HCT116 (cell line): ENCODE data around the gene DELE1. TPM values are rescaled to one million over a fixed set of nuclear protein-coding genes. Genes with fewer than 3 reads are reported as not detected.

Source experiments
- ATAC-seq: fragments of 200-7000 bp; cut with Tn5 transposase; 2 replicates; pipeline ENCODE4 v1.9.1; 2020; ENCODE audit warnings: mild to moderate bottlenecking, moderate library complexity
- BruUV-seq: library from RNA; stranded (reverse); fragments of 400-500 nt; replicated peaks from 2 replicates; lab custom pipeline; 2021; lab: Mats Ljungman, UMichigan
- CTCF ChIA-PET: fragments of 300-600 bp; sonication (Branson Sonifier 250); formaldehyde crosslinking; loops from one replicate; lab custom pipeline; 2021; ENCODE audit warnings: antibody characterized with exemption; lab: Charles Lee
- POLR2A ChIA-PET: fragments of 300-600, 350-600 bp; sonication (Branson Sonifier 250); formaldehyde crosslinking; loops from one replicate; lab custom pipeline; 2021; ENCODE audit warnings: antibody characterized with exemption; lab: Charles Lee
- RAD21 ChIA-PET, 2 experiments: fragments of 300-600 bp; sonication (Branson Sonifier 250); formaldehyde crosslinking; loops; one replicate each; lab custom pipeline; 2023; ENCODE audit warnings: low total read pairs in 2 of 2; ENCODE audit not compliant: uncharacterized antibody in 2 of 2, unreplicated experiment in 2 of 2, low non-redundant PET in 1 of 2; lab: Charles Lee
- DNase-seq: peaks from one replicate; pipeline ENCODE4 v3.0.0-alpha.2; 2010; ENCODE audit warnings: low read depth, low spot score
- H2AFZ ChIP-seq: fragments of 200-600 bp; shearing (Covaris generic), sonication (generic); 2 replicates; pipeline ENCODE4 v1.6.1; 2017; ENCODE audit warnings: low read depth, mixed run types, mixed read lengths, antibody characterized with exemption, low read length; ENCODE audit not compliant: poor library complexity, severe bottlenecking
- H3K27ac ChIP-seq: 2 replicates; pipeline ENCODE4 v1.5.1; 2012; ENCODE audit warnings: low read depth, low read length
- H3K27me3 ChIP-seq: fragments of 200-600 bp; sonication (generic); 2 replicates; pipeline ENCODE4 v1.6.1; 2016; ENCODE audit warnings: mixed run types, low read length, mixed read lengths; ENCODE audit not compliant: insufficient read depth
- H3K36me3 ChIP-seq, 2 experiments: fragments of 200-500 bp in 1 of 2; fragments of 200-600 bp in 1 of 2; sonication (Bioruptor generic) in 1 of 2; sonication (generic) in 1 of 2; 2 replicates each; pipeline versions ENCODE4 v1.5.1 to v1.6.1; 2014 to 2016; ENCODE audit warnings: low read length in 2 of 2, inconsistent platforms in 1 of 2, mixed read lengths in 1 of 2, mixed run types in 1 of 2; ENCODE audit not compliant: insufficient read depth in 2 of 2, control insufficient read depth in 1 of 2
- H3K4me1 ChIP-seq, 2 experiments: fragments of 200-600 bp in 1 of 2; sonication (generic) in 1 of 2; 2 replicates each; pipeline versions ENCODE4 v1.5.1 to v1.6.1; 2012 to 2017; ENCODE audit warnings: low read length in 2 of 2, inconsistent platforms in 1 of 2, mild to moderate bottlenecking in 1 of 2, mixed read lengths in 1 of 2, mixed run types in 1 of 2, moderate library complexity in 1 of 2; ENCODE audit not compliant: insufficient read depth in 2 of 2, control insufficient read depth in 1 of 2
- H3K4me2 ChIP-seq: fragments of 200-600 bp; sonication (generic); 2 replicates; pipeline ENCODE4 v1.6.1; 2017; ENCODE audit warnings: mixed run types, low read length, mixed read lengths
- H3K4me3 ChIP-seq, 2 experiments: fragments of 200-600 bp in 1 of 2; sonication (generic) in 1 of 2; replicated peaks in 1 of 2; 2 replicates each; pipeline ENCODE4 v1.5.1; 2011 to 2016; ENCODE audit warnings: low read length in 2 of 2, control low read depth in 1 of 2, low read depth in 1 of 2, mild to moderate bottlenecking in 1 of 2, mixed read lengths in 1 of 2, mixed run types in 1 of 2
- H3K79me2 ChIP-seq: fragments of 200-600 bp; sonication (generic); 2 replicates; pipeline ENCODE4 v1.6.1; 2017; ENCODE audit warnings: mild to moderate bottlenecking, mixed run types, low read length, moderate library complexity, mixed read lengths; ENCODE audit not compliant: insufficient read depth
- H3K9ac ChIP-seq: fragments of 200-600 bp; sonication (generic); 2 replicates; pipeline ENCODE4 v1.6.1; 2016; ENCODE audit warnings: low read length, mixed read lengths
- H3K9me2 ChIP-seq: fragments of 200-600 bp; sonication (generic), shearing (Covaris generic); 2 replicates; pipeline ENCODE4 v1.6.1; 2017; ENCODE audit warnings: mixed run types, mild to moderate bottlenecking, moderate library complexity; ENCODE audit not compliant: insufficient read depth
- H3K9me3 ChIP-seq, 2 experiments: fragments of 200-500 bp in 1 of 2; fragments of 200-600 bp in 1 of 2; sonication (Bioruptor generic) in 1 of 2; sonication (generic) in 1 of 2; 2 replicates each; pipeline ENCODE4 v1.6.1; 2014 to 2017; ENCODE audit warnings: low read length in 2 of 2, mixed read lengths in 2 of 2, inconsistent platforms in 1 of 2, low read depth in 1 of 2, mild to moderate bottlenecking in 1 of 2, mixed run types in 1 of 2, moderate library complexity in 1 of 2; ENCODE audit not compliant: control insufficient read depth in 1 of 2, insufficient read depth in 1 of 2
- H4K20me1 ChIP-seq: fragments of 200-600 bp; sonication (generic), shearing (Covaris generic); 2 replicates; pipeline ENCODE4 v1.6.1; 2017; ENCODE audit warnings: mixed run types, mild to moderate bottlenecking, moderate library complexity; ENCODE audit not compliant: insufficient read depth
- ATF3 ChIP-seq: IDR thresholded peaks from 2 replicates; pipeline ENCODE4 v1.6.1; 2012
- CTCF ChIP-seq, 3 experiments: fragments of 200-600 bp in 1 of 3; sonication (generic) in 1 of 3; IDR thresholded peaks in 2 of 3; conservative IDR thresholded peaks in 1 of 3; 2 replicates each; pipeline ENCODE4 v1.5.1; 2012 to 2017; ENCODE audit warnings: low read depth in 2 of 3, low read length in 2 of 3, antibody characterized with exemption in 1 of 3, borderline replicate concordance in 1 of 3, control low read depth in 1 of 3, mild to moderate bottlenecking in 1 of 3, mixed read lengths in 1 of 3, mixed run types in 1 of 3, moderate library complexity in 1 of 3; ENCODE audit not compliant: insufficient read depth in 1 of 3
- EGR1 ChIP-seq: IDR thresholded peaks from 2 replicates; pipeline ENCODE4 v1.6.1; 2012; ENCODE audit warnings: low read depth
- ELF1 ChIP-seq: IDR thresholded peaks from 2 replicates; pipeline ENCODE4 v1.6.1; 2012; ENCODE audit warnings: low read depth, borderline replicate concordance
- EZH2 ChIP-seq: fragments of 200-600 bp; sonication (generic); IDR thresholded peaks from 2 replicates; pipeline ENCODE4 v1.6.1; 2017; ENCODE audit warnings: antibody characterized with exemption, mixed run types
- EZH2phosphoT487 ChIP-seq: fragments of 200-600 bp; IDR thresholded peaks from 2 replicates; pipeline ENCODE4 v1.6.1; 2018; ENCODE audit warnings: antibody characterized with exemption, borderline replicate concordance
- POLR2AphosphoS5 ChIP-seq: IDR thresholded peaks from 2 replicates; pipeline ENCODE4 v1.6.1; 2011; ENCODE audit warnings: mild to moderate bottlenecking, low read depth, low read length, moderate library complexity
- RAD21 ChIP-seq: IDR thresholded peaks from 2 replicates; pipeline ENCODE4 v1.6.1; 2012; ENCODE audit warnings: low read depth, mild to moderate bottlenecking
- REST ChIP-seq: IDR thresholded peaks from 2 replicates; pipeline ENCODE4 v1.6.1; 2012; ENCODE audit warnings: low read depth
- SIN3A ChIP-seq: IDR thresholded peaks from 2 replicates; pipeline ENCODE4 v1.6.1; 2012; ENCODE audit warnings: low read depth
- TCF7L2 ChIP-seq: IDR thresholded peaks from 2 replicates; pipeline ENCODE4 v1.7.0; 2011; ENCODE audit warnings: borderline replicate concordance, inconsistent platforms; ENCODE audit not compliant: insufficient read depth, insufficient read length; ENCODE audit errors: extremely low read depth
- YY1 ChIP-seq: IDR thresholded peaks from 2 replicates; pipeline ENCODE4 v1.6.1; 2011; ENCODE audit warnings: low read length, low read depth, moderate library complexity, mild to moderate bottlenecking; ENCODE audit not compliant: insufficient replicate concordance; ENCODE audit errors: extremely low read depth
- ZBTB33 ChIP-seq: IDR thresholded peaks from 2 replicates; pipeline ENCODE4 v1.6.1; 2011; ENCODE audit warnings: mild to moderate bottlenecking, low read length, moderate library complexity; ENCODE audit not compliant: insufficient replicate concordance; ENCODE audit errors: extremely low read depth
- ZFX ChIP-seq: fragments of 450-650 bp; IDR thresholded peaks from 2 replicates; pipeline ENCODE4 v1.6.1; 2017
- intact Hi-C: fragments of 100-400 bp; cut with micrococcal nuclease; formaldehyde crosslinking; loops from 2 replicates; pipeline ENCODE4 v1.10.0; 2022
- total RNA-seq: library from RNA; stranded (reverse); gene quantifications from one replicate; pipeline ENCODE4 v1.2.1, GENCODE V29; 2021; ENCODE audit not compliant: unreplicated experiment

The DELE1 gene
- total RNA-seq, 1 experiment from 2014 or later: 74.1 TPM

- no peak for TF ChIP-seq SIN3A
- no peak for TF ChIP-seq POLR2AphosphoS5
- TF ChIP-seq ATF3: no peak
- TF ChIP-seq ZBTB33: no peak
- no peak for TF ChIP-seq TCF7L2
- no peak for TF ChIP-seq RAD21
- TF ChIP-seq YY1: no peak
- TF ChIP-seq EGR1: no peak
- no peak for TF ChIP-seq ZFX
- no peak for TF ChIP-seq EZH2
- no peak for TF ChIP-seq CTCF (IDR thresholded peaks at IDR 0.05 in 2 of 3, conservative IDR thresholded peaks at IDR 0.05 in 1 of 3; ENCODE audit: borderline replicate concordance in 1 of 3, insufficient read depth in 1 of 3, low read depth in 2 of 3, low read length in 2 of 3)
- no peak for TF ChIP-seq EZH2phosphoT487
- no peak for TF ChIP-seq ELF1
- no peak for TF ChIP-seq REST
- Histone ChIP-seq H3K9ac (no peak overlapping the region), H4K20me1 (no peaks in the 10 kb centered on the region), H3K9me2 (no peaks in the 10 kb centered on the region), H3K79me2 (no peaks in the 10 kb centered on the region), H3K9me3 (no peaks in the 10 kb centered on the region), H3K36me3 (no peaks in the 10 kb centered on the region), H3K27me3 (no peaks in the 10 kb centered on the region), H3K4me3 (no peak overlapping the region), H3K27ac (no peak overlapping the region), H3K4me2 (no peak overlapping the region), H3K4me1 (no peaks in the 10 kb centered on the region), H2AFZ (no peak overlapping the region)
- intact Hi-C loops: no loop called here
- no peak for DNase-seq
- ChIA-PET CTCF (no interaction called here), RAD21 (no interaction called here), POLR2A (no interaction called here)
- BruUV-seq: no TSS peak
- ATAC-seq: no peak
Measured at GRCh38 chr5:141903261-141903660, 20.4 kb upstream of the DELE1 start.
